ENCODE results near the gene KLHDC8B.

DNA sequence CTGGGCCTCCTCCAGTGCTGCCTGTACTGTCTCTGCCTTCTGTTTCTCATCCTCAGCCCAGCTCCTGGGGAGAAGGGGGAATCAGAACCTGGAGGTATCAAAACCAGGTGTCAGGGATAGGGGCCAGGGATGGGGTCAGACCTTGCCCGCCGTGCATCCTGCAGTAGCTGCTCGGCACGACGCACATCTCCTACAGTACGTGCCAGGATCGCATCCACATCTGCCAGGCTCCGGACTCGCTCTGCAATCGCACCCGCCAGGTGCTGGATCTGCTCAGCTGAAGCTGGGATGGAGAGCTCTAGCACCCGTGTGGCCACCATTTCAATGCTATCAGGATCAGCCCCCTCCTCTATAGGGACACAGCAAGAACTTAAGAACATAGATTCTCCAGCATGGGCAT lies 49.4 kb upstream of the KLHDC8B start:
- TF ChIP-seq, protein P1, sequence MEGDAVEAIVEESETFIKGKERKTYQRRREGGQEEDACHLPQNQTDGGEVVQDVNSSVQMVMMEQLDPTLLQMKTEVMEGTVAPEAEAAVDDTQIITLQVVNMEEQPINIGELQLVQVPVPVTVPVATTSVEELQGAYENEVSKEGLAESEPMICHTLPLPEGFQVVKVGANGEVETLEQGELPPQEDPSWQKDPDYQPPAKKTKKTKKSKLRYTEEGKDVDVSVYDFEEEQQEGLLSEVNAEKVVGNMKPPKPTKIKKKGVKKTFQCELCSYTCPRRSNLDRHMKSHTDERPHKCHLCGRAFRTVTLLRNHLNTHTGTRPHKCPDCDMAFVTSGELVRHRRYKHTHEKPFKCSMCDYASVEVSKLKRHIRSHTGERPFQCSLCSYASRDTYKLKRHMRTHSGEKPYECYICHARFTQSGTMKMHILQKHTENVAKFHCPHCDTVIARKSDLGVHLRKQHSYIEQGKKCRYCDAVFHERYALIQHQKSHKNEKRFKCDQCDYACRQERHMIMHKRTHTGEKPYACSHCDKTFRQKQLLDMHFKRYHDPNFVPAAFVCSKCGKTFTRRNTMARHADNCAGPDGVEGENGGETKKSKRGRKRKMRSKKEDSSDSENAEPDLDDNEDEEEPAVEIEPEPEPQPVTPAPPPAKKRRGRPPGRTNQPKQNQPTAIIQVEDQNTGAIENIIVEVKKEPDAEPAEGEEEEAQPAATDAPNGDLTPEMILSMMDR (IDR thresholded peaks at IDR 0.05): no peak
- TF ChIP-seq POLR2A (IDR thresholded peaks at IDR 0.05) (no peak), EP300 (IDR thresholded peaks at IDR 0.05) (no peak), POLR2AphosphoS5 (IDR thresholded peaks at IDR 0.05) (no peak)
